Esophagus squamous epithelium (tissue), 4 donors: ENCODE measurements around the gene RIMBP2.

Experiments used
- CTCF ChIP-seq, 6 experiments: fragments of 450-650 bp in 4 of 6; fragments of 200-600 bp in 2 of 6; sonication (generic) in 2 of 6; IDR thresholded peaks; one replicate each; pipeline ENCODE4 v1.5.1; 2016 to 2019; ENCODE audit warnings: antibody characterized with exemption in 6 of 6, mild to moderate bottlenecking in 4 of 6, moderate library complexity in 4 of 6
- POLR2A ChIP-seq, 4 donors: fragments of 450-650 bp; IDR thresholded peaks; one replicate each; pipeline ENCODE4 v1.6.1; 2017; ENCODE audit warnings: antibody characterized with exemption in 4 of 4, mild to moderate bottlenecking in 4 of 4, moderate library complexity in 3 of 4

DNA sequence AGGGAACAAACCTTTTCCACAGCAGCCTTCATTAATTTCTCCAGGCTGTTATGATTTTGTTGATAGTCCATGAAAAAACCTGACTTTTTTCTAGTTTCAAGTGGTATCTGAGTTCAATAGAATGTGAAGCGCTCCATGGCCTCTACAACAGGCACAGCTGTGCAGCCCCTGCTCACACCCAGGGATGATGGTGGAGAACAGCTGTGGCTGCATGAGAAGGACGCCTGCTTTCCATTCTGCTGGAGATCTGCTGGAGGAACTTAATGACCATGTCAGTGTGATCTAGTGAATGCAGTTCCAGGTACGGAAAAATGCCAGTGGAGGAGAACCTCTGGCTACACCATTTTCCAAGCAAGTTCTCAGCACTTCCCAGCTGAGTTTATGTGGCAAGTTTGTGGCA is 297.8 kb downstream of the RIMBP2 start:
- TF ChIP-seq CTCF (IDR thresholded peaks at IDR 0.05) (no peak), POLR2A (IDR thresholded peaks at IDR 0.05) (no peak)
